GM12892 (cell line): ENCODE data around the gene ITK.

Experiments
- POLR2A ChIP-seq: IDR thresholded peaks from 2 replicates; pipeline ENCODE4 v1.6.1; 2011; ENCODE audit warnings: low read depth, low read length, control low read depth
- POLR2AphosphoS5 ChIP-seq: IDR thresholded peaks from 2 replicates; pipeline ENCODE4 v1.6.1; 2011; ENCODE audit warnings: low read depth, low read length, control low read depth
- TAF1 ChIP-seq: IDR thresholded peaks from 2 replicates; pipeline ENCODE4 v1.6.1; 2011; ENCODE audit warnings: low read depth, mild to moderate bottlenecking, control low read depth, low read length, borderline replicate concordance

DNA sequence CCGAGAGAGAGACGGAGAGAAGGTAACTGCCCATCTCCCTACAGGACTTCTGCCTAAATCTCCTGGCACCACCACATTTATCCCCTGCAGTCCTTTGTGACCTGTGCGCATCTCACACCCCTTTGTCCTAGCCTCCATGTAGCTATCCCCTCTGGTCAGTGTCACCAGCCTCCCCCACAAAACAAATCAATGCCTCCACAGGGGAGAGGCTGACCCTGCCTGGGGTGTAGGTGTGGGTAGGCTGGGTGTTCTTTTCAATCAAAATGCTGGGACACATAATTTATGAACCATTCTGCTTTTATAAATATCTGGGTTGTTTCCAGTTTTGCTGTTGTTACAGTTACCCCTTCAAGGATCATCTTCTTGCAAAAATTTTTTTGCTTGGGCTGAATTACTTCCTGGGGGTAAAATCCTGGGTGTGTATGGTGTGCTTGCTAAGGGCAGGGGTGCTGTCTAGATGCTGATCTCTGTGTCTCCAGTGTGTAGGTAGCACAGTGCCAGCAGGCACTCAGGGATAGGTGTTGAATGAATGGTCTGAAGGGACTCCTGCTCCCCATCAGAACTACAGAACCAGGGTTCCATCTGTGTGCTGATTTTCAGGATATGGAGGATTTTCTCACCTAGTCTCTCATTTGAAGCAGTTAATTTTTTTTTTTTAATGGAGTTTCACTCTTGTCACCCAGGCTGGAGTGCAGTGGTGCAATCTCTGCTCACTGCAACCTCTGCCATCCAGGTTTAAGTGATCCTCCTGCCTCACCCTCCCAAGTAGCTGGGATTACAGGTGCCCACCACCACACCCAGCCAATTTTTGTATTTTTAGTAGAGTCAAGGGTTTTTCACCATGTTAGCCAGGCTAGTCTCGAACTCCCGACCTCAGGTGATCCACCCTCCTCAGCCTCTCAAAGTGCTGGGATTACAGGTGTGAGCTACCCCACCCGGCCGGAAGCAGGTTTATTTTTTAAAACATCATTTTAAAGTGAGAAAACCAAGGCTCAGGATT, 14.1 kb upstream of the ITK start, which contains the start of gene GARIN3:
- TF ChIP-seq POLR2A (no peak), TAF1 (no peak), POLR2AphosphoS5 (no peak)
